Renal cortical epithelial cell (primary cell): ENCODE data around the gene TM9SF1. TPM values are rescaled to one million over a fixed set of nuclear protein-coding genes. Genes with fewer than 3 reads are reported as not detected.

Experiments
- DNase-seq: peaks from one replicate; pipeline ENCODE4 v3.0.0-alpha.2; 2011; ENCODE audit warnings: low read depth
- total RNA-seq: library from RNA; depleted of rRNA; stranded (reverse); fragments of >200 nt; gene quantifications from 2 replicates; pipeline ENCODE4 v1.2.3, GENCODE V29; 2014

The TM9SF1 gene
- total RNA-seq, 1 donor from 2014 or later = 153 TPM

- no peak for DNase-seq
Measured at GRCh38 chr14:24197056-24197450, 1.8 kb upstream of the TM9SF1 start.

DNA sequence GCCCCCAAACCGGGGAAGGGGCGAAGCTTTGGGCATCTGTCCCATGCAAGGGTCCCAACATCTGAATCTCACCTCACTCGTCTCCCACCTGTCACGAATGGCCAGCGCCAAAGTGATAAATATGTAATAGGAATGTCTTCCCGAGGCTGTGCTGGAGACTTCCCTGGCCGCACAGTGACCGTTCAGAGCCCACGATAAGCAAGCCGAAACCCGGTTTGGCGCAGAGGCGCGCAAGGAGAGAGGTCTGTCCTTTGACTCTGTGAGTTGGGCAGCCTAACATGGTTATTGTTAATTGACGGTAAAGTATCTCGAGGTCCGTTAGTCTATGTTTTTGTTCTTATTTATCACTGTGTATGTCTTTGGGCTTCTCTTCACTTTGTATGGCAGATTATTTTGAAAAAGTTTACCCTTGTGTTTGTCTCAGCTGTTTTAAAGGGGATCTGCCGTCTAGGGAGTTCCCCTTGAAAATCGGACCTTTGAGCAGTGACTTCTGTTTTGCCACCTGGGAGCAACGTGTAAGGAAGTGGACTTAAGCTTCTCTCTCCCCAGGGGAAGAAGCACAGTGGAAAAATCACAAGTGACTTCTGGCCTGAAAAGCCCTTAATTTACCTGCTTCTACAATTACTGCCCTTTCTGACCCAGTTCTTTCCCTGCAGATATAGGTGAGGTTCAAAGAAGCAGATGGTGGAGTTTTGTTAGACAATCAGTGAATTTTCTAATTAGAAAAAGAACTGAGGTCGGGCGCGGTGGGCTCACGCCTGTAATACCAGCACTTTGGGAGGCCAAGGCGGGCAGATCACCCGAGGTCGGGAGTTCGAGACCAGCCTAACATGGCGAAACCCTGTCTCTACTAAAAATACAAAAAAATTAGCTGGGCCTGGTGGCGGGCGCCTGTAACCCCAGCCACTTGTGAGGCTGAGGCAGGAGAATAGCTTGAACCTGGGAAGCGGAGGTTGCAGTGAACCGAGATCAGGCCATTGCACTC lies 1.1 kb upstream of the TM9SF1 start:
- no peak for DNase-seq

DNA sequence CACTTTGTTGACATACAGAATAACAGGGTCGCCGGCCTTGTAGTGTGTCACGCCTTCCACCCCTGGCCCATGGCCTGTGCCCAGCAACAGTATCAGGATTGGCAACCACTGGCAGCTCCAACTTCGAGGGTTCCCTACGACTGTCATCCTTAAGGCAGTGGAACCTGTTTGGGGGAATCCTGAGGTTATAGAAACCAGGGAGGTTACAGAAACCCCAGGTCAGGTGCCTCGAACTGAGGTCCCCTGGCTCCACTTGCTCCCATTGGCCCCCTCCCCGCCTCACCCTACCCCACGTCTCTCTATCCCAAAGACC lies 412 bp downstream of the TM9SF1 start:
- no peak for DNase-seq

- no peak for DNase-seq
Measured at GRCh38 chr14:24194186-24194872, 912 bp downstream of the TM9SF1 start.

- DNase-seq = no peak
Measured at GRCh38 chr14:24192933-24193332, 2.3 kb downstream of the TM9SF1 start.

DNA sequence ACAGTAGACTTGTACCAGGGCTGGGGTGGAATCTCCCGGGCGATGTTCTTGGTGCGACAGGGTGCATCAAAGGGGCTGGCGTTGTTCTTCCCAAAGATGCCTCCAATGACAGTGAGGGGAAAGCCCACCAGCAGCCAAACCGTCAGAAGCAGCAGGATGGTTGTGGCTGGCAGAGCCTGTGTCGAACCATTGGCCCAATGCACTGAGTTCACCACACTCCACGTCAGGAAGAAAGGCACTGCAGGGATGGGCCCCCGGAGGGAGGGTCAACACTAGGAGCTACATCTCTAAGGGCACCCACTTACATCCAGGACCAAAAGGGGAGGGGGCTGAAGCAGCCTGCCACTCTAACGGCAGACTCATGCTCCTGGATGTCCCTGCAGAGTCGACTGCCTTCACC lies 4.8 kb downstream of the TM9SF1 start:
- DNase-seq = no peak

- DNase-seq = no peak
Measured at GRCh38 chr14:24189460-24189859, 5.8 kb downstream of the TM9SF1 start.

- DNase-seq = no peak
Measured at GRCh38 chr14:24189059-24189375, 6.2 kb downstream of the TM9SF1 start.

GRCh38 chr14:24188251-24189058 lies 6.8 kb downstream of the TM9SF1 start, which contains the start of gene IPO4:
TSS of gene IPO4 (minus strand) at chr14:24188816. CDS start at chr14:24188787, 29 bp downstream.
- peak; percentile 94 for DNase-seq

DNA sequence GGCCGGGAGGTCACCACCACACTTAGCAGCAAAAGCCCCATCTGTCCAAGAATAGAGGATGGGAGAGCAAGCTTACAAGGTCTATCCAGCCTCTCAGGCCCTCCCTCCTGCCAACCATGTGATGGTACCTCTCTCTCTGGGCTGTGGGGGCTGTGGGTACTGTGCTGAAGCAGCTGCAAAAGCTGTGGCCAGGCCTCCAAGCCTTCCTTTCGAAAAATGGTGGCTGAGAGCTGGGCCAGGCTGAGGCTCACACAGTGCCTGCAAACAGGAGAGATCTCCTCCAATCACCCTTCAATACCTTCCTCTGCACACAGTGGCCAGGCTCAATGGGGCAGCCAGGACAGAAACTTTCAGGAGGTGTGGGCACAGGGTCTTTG lies 7.7 kb downstream of the TM9SF1 start:
- no peak for DNase-seq

GRCh38 chr14:24186831-24187538 lies 8.3 kb downstream of the TM9SF1 start:
- no peak for DNase-seq

DNA sequence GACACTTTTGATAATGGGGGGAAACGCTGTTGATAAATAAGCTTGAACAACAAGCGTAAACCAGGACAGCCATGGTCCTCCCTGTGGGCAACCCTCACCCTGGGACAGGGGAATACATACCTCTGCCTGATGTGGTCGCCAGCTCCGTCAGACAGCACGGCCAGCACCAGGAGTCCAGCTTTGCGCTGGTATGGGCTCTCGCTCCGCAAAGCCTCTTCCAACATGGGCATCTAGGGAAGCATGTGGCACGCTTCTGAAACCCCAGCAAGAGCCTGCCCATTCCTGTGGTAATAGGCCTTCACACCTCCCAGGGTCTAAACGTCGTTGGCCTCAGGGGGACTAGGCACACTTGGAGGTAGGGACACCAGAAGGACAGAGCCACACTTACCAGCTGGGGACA lies 9.5 kb downstream of the TM9SF1 start:
- DNase-seq = no peak

- no peak for DNase-seq
Measured at GRCh38 chr14:24185026-24185425, 10.2 kb downstream of the TM9SF1 start.

GRCh38 chr14:24184104-24184970 lies 10.9 kb downstream of the TM9SF1 start:
- DNase-seq = no peak

- DNase-seq = no peak
Measured at GRCh38 chr14:24183014-24183481, 12.2 kb downstream of the TM9SF1 start.

DNA sequence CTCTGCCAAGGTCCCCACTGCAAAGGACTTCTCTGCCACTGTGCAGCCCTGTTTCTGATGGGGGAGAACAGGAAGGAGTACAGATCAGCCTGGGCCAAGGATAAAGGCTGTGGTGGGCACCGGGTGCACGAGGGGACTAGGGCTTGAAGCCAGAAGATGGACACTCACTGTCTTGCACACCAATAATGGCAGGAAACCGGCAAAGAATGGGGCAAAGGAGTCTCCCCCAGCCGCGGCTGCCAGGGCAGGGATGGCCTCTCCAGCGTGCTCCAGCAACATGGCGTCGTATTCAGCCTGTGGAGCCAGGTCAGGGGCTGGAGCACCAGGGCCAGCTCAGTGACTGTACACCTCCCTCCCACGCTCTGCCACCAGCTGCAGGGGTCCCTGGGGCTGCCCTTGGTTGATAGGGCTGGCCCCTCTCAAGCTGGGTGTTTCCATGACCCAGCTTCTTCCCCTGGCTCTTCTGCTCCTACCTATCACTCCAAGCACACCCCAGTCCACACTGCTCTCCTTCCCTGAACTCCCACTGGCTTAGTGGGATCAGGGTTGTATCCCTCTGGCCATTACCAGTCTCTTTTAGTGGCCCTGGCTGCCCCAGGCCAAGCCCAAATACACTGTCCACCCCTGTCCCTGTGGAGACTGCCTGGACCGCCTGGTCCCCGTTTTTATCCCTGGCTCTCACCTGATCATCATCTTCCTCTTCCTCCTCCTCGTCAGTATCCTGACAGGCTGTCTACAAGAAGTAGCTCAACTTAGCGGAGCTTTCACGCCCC lies 12.9 kb downstream of the TM9SF1 start:
- no peak for DNase-seq

- DNase-seq = no peak
Measured at GRCh38 chr14:24181371-24182077, 13.7 kb downstream of the TM9SF1 start.

DNA sequence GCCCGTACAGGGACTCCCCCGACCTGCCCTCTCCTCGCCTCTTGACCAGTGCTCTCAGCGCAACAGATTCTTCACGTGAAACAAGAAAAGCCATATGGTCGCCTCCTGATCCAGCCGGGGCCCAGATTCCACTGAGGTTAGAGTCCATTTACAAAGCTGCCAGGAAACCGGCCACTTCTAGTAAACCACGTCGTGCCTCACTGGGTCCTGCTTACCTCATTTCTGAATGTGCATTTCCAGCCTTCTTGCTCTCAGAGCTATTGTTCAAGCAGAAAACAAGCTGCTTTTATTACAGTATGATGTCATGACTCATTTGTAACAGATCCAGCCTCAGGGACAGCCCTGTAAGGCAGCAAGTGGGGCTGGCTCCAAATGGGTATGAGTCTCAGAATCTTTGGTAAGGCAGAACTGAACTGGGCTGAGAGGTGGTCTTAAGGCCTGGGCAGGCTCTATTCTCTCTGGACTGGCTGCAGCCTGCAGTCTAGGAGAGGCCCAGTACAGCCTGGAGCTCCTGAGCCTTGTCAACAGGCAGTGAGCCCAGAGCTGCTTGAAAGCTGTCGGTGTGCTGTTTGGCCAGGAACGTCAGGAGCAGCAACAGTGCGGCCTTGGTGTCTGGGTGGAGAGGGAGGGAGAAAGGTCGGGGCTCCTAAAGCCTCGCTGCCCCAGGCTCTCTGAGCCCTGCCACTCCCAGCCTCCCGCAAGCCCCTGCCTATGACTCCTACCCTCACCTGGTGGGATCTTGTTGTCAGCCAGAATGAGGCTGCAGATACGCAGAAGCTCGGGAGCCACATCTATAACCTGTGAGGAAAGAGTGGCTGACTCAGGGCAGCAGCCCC lies 15.1 kb downstream of the TM9SF1 start:
- peak; percentile 99 for DNase-seq
